SKM-1 (cell line): Measurements from ENCODE around the gene SEPTIN10.

Experiments used
- DNase-seq: peaks from one replicate; lab custom pipeline; 2025; ENCODE audit not compliant: unreplicated experiment; lab: John Stamatoyannopoulos, UW

SEPTIN10 gene

GRCh38 chr2:109501461-109501860, 112.3 kb downstream of the SEPTIN10 start:
- no peak for DNase-seq

- DNase-seq = no peak
These were observed 112.9 kb downstream of the SEPTIN10 start for GRCh38 chr2:109500910-109501309.

- DNase-seq = no peak
These were observed 114.2 kb downstream of the SEPTIN10 start for GRCh38 chr2:109499566-109499965.

GRCh38 chr2:109498906-109499305, 114.9 kb downstream of the SEPTIN10 start:
- no peak for DNase-seq

GRCh38 chr2:109497911-109498870, 115.6 kb downstream of the SEPTIN10 start:
- no peak for DNase-seq

GRCh38 chr2:109497463-109497862, 116.3 kb downstream of the SEPTIN10 start:
- no peak for DNase-seq

- DNase-seq = no peak
These were observed 119.4 kb downstream of the SEPTIN10 start for GRCh38 chr2:109494351-109494750.

- DNase-seq = no peak
These were observed 120.4 kb downstream of the SEPTIN10 start for GRCh38 chr2:109493176-109493935.
